Caco-2 (cell line): ENCODE data around the gene RBM7. TPM values are rescaled to one million over a fixed set of nuclear protein-coding genes. Genes with fewer than 3 reads are reported as not detected.

ENCODE experiments used
- BruUV-seq: library from RNA; stranded (reverse); fragments of 400-500 nt; replicated peaks from 2 replicates; lab custom pipeline; 2021; lab: Mats Ljungman, UMichigan
- CTCF ChIA-PET: fragments of 300-600 bp; sonication (Branson Sonifier 250); formaldehyde crosslinking; loops from one replicate; lab custom pipeline; 2022; ENCODE audit warnings: antibody characterized with exemption; lab: Charles Lee
- POLR2A ChIA-PET: fragments of 300-600 bp; sonication (Branson Sonifier 250); formaldehyde crosslinking; loops from one replicate; lab custom pipeline; 2022; ENCODE audit warnings: antibody characterized with exemption; lab: Charles Lee
- DNase-seq, 2 experiments: peaks; one replicate each; pipeline versions ENCODE4 v3.0.0 to v3.0.0-alpha.2; 2020 to 2022
- H3K27me3 ChIP-seq: replicated peaks from 2 replicates; pipeline ENCODE4 v1.6.0; 2011; ENCODE audit warnings: low read length; ENCODE audit not compliant: control insufficient read depth, insufficient read depth
- H3K36me3 ChIP-seq: 2 replicates; pipeline ENCODE4 v1.5.1; 2011; ENCODE audit warnings: low read length; ENCODE audit not compliant: control insufficient read depth, insufficient read depth
- H3K4me1 ChIP-seq: fragments of 250-450 bp; sonication (Bioruptor Pico); 2 replicates; pipeline ENCODE4 v1.5.1; 2020; ENCODE audit warnings: mild to moderate bottlenecking
- H3K4me3 ChIP-seq: 2 replicates; pipeline ENCODE4 v1.5.1; 2011; ENCODE audit warnings: low read depth, mild to moderate bottlenecking, control low read depth, low read length
- H3K9me3 ChIP-seq: fragments of 250-450 bp; sonication (Bioruptor Pico); 2 replicates; pipeline ENCODE4 v1.5.1; 2020; ENCODE audit warnings: mild to moderate bottlenecking, moderate library complexity
- H3K27ac Mint-ChIP-seq: one replicate; pipeline ENCODE4 v1.8.0; 2022; ENCODE audit warnings: mixed read lengths; ENCODE audit not compliant: unreplicated experiment
- H3K27me3 Mint-ChIP-seq: one replicate; pipeline ENCODE4 v1.8.0; 2022; ENCODE audit warnings: mixed read lengths; ENCODE audit not compliant: insufficient read depth, unreplicated experiment
- H3K36me3 Mint-ChIP-seq: one replicate; pipeline ENCODE4 v1.8.0; 2022; ENCODE audit warnings: mild to moderate bottlenecking, mixed read lengths; ENCODE audit not compliant: insufficient read depth, unreplicated experiment
- H3K4me1 Mint-ChIP-seq: one replicate; pipeline ENCODE4 v1.8.0; 2022; ENCODE audit warnings: low read depth, mixed read lengths; ENCODE audit not compliant: unreplicated experiment
- H3K4me3 Mint-ChIP-seq: one replicate; pipeline ENCODE4 v1.8.0; 2022; ENCODE audit warnings: mild to moderate bottlenecking, moderate library complexity, mixed read lengths; ENCODE audit not compliant: unreplicated experiment
- H3K9me3 Mint-ChIP-seq: one replicate; pipeline ENCODE4 v1.8.0; 2022; ENCODE audit warnings: mixed read lengths; ENCODE audit not compliant: unreplicated experiment
- CTCF ChIP-seq, 2 experiments: fragments of 200-600 bp in 1 of 2; IDR thresholded peaks; 1 replicate in 1 of 2; 2 replicates in 1 of 2; pipeline versions ENCODE4 v1.5.1 to v1.8.0; 2011 to 2022; ENCODE audit warnings: antibody characterized with exemption in 1 of 2, control low read depth in 1 of 2, inconsistent platforms in 1 of 2, low read depth in 1 of 2, low read length in 1 of 2, mild to moderate bottlenecking in 1 of 2, moderate library complexity in 1 of 2; ENCODE audit not compliant: insufficient read depth in 1 of 2, severe bottlenecking in 1 of 2, unreplicated experiment in 1 of 2
- intact Hi-C: fragments of 100-400 bp; cut with micrococcal nuclease; formaldehyde crosslinking; loops from one replicate; pipeline ENCODE4 v1.10.0; 2022; ENCODE audit not compliant: unreplicated experiment
- total RNA-seq: library from RNA; stranded (reverse); gene quantifications from 2 replicates; pipeline ENCODE4 v1.2.3, GENCODE V29; 2022

RBM7 gene
- total RNA-seq, 1 experiment from 2014 or later, result 57.6 TPM

- ChIA-PET CTCF (no interaction called here), POLR2A (interaction anchor here (0.8 kb wide), 1 partner anchor 39 kb away, joined by 3 read pairs; no protein-coding TSS in a partner anchor)
- no peaks in the 10 kb centered on the region for H3K27me3 ChIP-seq
- H3K9me3 Mint-ChIP-seq, result no peaks in the 10 kb centered on the region
- H3K9me3 ChIP-seq, result no peaks in the 10 kb centered on the region
- peaks cover 43% of the 10 kb centered on the region for H3K4me1 ChIP-seq
- H3K27ac Mint-ChIP-seq, result peak overlapping the region; percentile 45
- no TSS peak for BruUV-seq
- intact Hi-C loops, result loop anchor here (2.0 kb wide), 1 partner anchor 124 kb away; no protein-coding TSS in a partner anchor
- peak overlapping the region; percentile 91 for H3K4me3 Mint-ChIP-seq
- peaks cover 64% of the 10 kb centered on the region for H3K36me3 Mint-ChIP-seq
- H3K4me1 Mint-ChIP-seq, result peaks cover 50% of the 10 kb centered on the region
- peak overlapping the region; percentile 78 for H3K4me3 ChIP-seq
- no peaks in the 10 kb centered on the region for H3K27me3 Mint-ChIP-seq
- DNase-seq, result no peak
- peaks cover 1% of the 10 kb centered on the region; the same call in 1 of the 2 replicates for H3K36me3 ChIP-seq
- TF ChIP-seq CTCF (IDR thresholded peaks at IDR 0.05; ENCODE audit: insufficient read depth in 1 of 2, low read depth in 1 of 2, low read length in 1 of 2, severe bottlenecking in 1 of 2, unreplicated experiment in 1 of 2), result no peak
These were observed 40.7 kb downstream of the RBM7 start for GRCh38 chr11:114440971-114441763.

GRCh38 chr11:114441921-114442320 lies 41.5 kb downstream of the RBM7 start:
- peaks cover 70% of the 10 kb centered on the region for H3K36me3 Mint-ChIP-seq
- CTCF ChIA-PET, result interaction anchor here (1.1 kb wide), 1 partner anchor 94 kb away, joined by 3 read pairs; no protein-coding TSS in a partner anchor
- Histone ChIP-seq H3K27me3 (no peaks in the 10 kb centered on the region), H3K9me3 (no peaks in the 10 kb centered on the region), H3K4me3 (no peak overlapping the region), H3K36me3 (peaks cover 1% of the 10 kb centered on the region; the same call in 1 of the 2 replicates), H3K4me1 (peaks cover 38% of the 10 kb centered on the region)
- peaks cover 54% of the 10 kb centered on the region for H3K4me1 Mint-ChIP-seq
- H3K4me3 Mint-ChIP-seq, result no peak overlapping the region
- H3K9me3 Mint-ChIP-seq, result no peaks in the 10 kb centered on the region
- intact Hi-C loops, result loop anchor here (2.0 kb wide), 1 partner anchor 125 kb away; no protein-coding TSS in a partner anchor
- no peak overlapping the region for H3K27ac Mint-ChIP-seq
- TF ChIP-seq CTCF (IDR thresholded peaks at IDR 0.05; ENCODE audit: insufficient read depth in 1 of 2, low read depth in 1 of 2, low read length in 1 of 2, severe bottlenecking in 1 of 2, unreplicated experiment in 1 of 2), result no peak
- no peak for DNase-seq
- BruUV-seq, result no TSS peak
- POLR2A ChIA-PET, result no interaction called here
- no peaks in the 10 kb centered on the region for H3K27me3 Mint-ChIP-seq

GRCh38 chr11:114442536-114442935 lies 42.1 kb downstream of the RBM7 start:
- no peak overlapping the region for H3K4me3 ChIP-seq
- Mint-ChIP-seq H3K4me3 (no peak overlapping the region), H3K4me1 (peaks cover 60% of the 10 kb centered on the region), H3K9me3 (no peaks in the 10 kb centered on the region), H3K27ac (no peak overlapping the region), H3K27me3 (no peaks in the 10 kb centered on the region), H3K36me3 (peaks cover 76% of the 10 kb centered on the region)
- H3K9me3 ChIP-seq, result no peaks in the 10 kb centered on the region
- peaks cover 36% of the 10 kb centered on the region for H3K4me1 ChIP-seq
- TF ChIP-seq CTCF (IDR thresholded peaks at IDR 0.05; ENCODE audit: insufficient read depth in 1 of 2, low read depth in 1 of 2, low read length in 1 of 2, severe bottlenecking in 1 of 2, unreplicated experiment in 1 of 2), result no peak
- ChIA-PET CTCF (interaction anchor here (1.1 kb wide), 1 partner anchor 94 kb away, joined by 3 read pairs; no protein-coding TSS in a partner anchor), POLR2A (interaction anchor here (0.6 kb wide), 1 partner anchor 71 kb away, joined by 4 read pairs; no protein-coding TSS in a partner anchor)
- DNase-seq, result no peak
- no TSS peak for BruUV-seq
- peaks cover 1% of the 10 kb centered on the region; the same call in 1 of the 2 replicates for H3K36me3 ChIP-seq
- intact Hi-C loops, result no loop called here
- no peaks in the 10 kb centered on the region for H3K27me3 ChIP-seq
